ENCODE data around the gene CCDC85B. TPM values are rescaled to one million over a fixed set of nuclear protein-coding genes. Genes with fewer than 3 reads are reported as not detected.
"Not testable (repeated sequence)": the region's sequence is repeated elsewhere in the genome, so short reads cannot be mapped to it uniquely, and the experiment has no call there.

Gene CCDC85B
- total RNA-seq, 1 donor from 2014 or later, result 3.9 TPM

DNA sequence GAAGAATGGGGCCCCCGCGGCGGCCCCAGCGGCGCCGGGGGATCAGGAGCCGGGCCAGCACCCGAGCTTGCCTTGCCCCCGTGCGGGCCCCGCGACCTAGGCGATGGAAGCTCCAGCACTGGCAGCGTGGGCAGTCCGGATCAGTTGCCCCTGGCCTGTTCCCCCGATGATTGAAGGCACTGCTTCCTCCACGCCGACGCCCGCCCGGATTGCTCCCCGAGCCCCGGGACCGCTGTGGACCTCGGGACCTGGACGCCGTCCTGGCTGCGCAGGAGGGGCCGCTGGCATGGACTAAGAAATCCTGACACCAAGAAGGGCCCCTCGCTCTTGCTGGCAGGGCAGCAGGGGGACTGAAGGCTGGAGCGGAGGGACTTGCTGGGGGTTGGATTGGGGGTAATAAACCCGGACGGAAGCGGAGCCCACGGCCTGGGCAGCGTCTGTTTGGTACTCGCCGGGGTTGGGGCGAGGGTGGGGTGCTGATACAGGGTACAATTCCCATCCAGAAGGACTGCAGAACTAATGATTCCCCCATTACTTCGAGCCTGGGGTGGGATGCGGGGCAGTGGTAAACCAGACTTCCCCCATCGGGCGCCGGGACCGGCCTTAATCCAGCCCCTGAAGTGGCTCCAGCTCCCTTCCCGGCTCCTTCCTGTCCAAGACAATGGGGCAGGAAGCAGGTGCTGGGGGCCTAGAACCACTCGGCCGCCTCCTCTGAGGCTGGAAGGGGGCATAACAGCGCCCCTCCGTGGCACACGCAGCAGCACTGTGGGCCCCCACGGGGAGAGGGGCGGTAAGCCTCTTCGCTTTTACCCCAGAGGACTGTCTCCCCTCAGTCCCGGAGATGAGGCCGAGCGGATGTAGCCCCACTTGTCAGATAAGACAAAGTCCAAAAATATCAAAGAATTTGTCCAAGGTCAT, 1.0 kb downstream of the CCDC85B start:
- Histone ChIP-seq H3K9me3 (ENCODE audit: low read depth) (no peaks in the 10 kb centered on the region), H3K4me2 (peak overlapping the region; percentile 91), H3K9ac (no peak overlapping the region), H3K79me2 (ENCODE audit: low read depth) (peaks cover 27% of the 10 kb centered on the region), H3K27me3 (peaks cover 24% of the 10 kb centered on the region), H3K4me3 (peak overlapping the region; percentile 66), H3F3A (ENCODE audit: low read depth) (peaks cover 45% of the 10 kb centered on the region), H3K4me1 (peaks cover 24% of the 10 kb centered on the region), H4K20me1 (ENCODE audit: low read depth) (peaks cover 14% of the 10 kb centered on the region), H2AFZ (replicated peaks) (peak overlapping the region; percentile 15), H3K27ac (no peak overlapping the region), H3K36me3 (no peaks in the 10 kb centered on the region)
- Mint-ChIP-seq H3K27ac (no peak overlapping the region), H3K36me3 (peaks cover 5% of the 10 kb centered on the region), H3K9me3 (no peaks in the 10 kb centered on the region), H3K4me1 (peaks cover 50% of the 10 kb centered on the region), H3K27me3 (ENCODE audit: insufficient read depth, low read depth) (peaks cover 10% of the 10 kb centered on the region), H3K4me3 (peak overlapping the region; percentile 86)
- DNase-seq (ENCODE audit: low spot score), result peak; percentile 79
- TF ChIP-seq EZH2phosphoT487 (IDR thresholded peaks at IDR 0.05), result no peak
- TF ChIP-seq, protein P1, sequence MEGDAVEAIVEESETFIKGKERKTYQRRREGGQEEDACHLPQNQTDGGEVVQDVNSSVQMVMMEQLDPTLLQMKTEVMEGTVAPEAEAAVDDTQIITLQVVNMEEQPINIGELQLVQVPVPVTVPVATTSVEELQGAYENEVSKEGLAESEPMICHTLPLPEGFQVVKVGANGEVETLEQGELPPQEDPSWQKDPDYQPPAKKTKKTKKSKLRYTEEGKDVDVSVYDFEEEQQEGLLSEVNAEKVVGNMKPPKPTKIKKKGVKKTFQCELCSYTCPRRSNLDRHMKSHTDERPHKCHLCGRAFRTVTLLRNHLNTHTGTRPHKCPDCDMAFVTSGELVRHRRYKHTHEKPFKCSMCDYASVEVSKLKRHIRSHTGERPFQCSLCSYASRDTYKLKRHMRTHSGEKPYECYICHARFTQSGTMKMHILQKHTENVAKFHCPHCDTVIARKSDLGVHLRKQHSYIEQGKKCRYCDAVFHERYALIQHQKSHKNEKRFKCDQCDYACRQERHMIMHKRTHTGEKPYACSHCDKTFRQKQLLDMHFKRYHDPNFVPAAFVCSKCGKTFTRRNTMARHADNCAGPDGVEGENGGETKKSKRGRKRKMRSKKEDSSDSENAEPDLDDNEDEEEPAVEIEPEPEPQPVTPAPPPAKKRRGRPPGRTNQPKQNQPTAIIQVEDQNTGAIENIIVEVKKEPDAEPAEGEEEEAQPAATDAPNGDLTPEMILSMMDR (IDR thresholded peaks at IDR 0.05), result peak; percentile 52

DNA sequence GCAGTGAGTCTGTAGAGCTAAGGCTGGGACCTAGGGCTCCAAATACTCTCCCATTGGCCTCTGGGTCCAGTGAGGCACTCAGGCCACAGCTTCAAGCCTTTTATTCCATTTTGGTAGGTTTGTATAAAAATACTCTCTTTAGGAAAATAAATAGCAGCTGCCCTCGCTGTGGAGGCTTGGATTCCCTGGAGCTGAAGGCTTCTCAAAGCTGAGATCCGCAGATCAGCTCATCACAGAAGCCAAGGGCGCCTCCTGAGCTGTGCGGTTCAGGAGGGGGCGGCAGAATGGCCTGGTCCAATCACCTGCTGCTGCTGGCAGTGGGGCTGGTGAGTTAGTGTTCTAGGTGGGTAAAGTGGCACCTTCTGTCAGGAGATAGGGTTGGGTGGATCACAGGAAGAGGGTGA, 1.7 kb downstream of the CCDC85B start:
- H3K36me3 Mint-ChIP-seq; H3K36me3 ChIP-seq; DNase-seq (ENCODE audit: low spot score); H3K9ac ChIP-seq; H3K27ac ChIP-seq; H3K9me3 ChIP-seq (ENCODE audit: low read depth); H3K9me3 Mint-ChIP-seq; H2AFZ ChIP-seq (replicated peaks); H3K27ac Mint-ChIP-seq: not testable (repeated sequence)
- peaks cover 21% of the 10 kb centered on the region for H3K79me2 ChIP-seq (ENCODE audit: low read depth)
- peaks cover 23% of the 10 kb centered on the region for H3K4me1 ChIP-seq
- Mint-ChIP-seq H3K27me3 (ENCODE audit: insufficient read depth, low read depth) (peaks cover 12% of the 10 kb centered on the region), H3K4me1 (peaks cover 44% of the 10 kb centered on the region), H3K4me3 (peak overlapping the region; percentile 86)
- peaks cover 44% of the 10 kb centered on the region for H3F3A ChIP-seq (ENCODE audit: low read depth)
- peaks cover 14% of the 10 kb centered on the region for H4K20me1 ChIP-seq (ENCODE audit: low read depth)
- H3K4me3 ChIP-seq, result peak overlapping the region; percentile 66
- H3K4me2 ChIP-seq, result peak overlapping the region; percentile 91
- H3K27me3 ChIP-seq, result peaks cover 29% of the 10 kb centered on the region

DNA sequence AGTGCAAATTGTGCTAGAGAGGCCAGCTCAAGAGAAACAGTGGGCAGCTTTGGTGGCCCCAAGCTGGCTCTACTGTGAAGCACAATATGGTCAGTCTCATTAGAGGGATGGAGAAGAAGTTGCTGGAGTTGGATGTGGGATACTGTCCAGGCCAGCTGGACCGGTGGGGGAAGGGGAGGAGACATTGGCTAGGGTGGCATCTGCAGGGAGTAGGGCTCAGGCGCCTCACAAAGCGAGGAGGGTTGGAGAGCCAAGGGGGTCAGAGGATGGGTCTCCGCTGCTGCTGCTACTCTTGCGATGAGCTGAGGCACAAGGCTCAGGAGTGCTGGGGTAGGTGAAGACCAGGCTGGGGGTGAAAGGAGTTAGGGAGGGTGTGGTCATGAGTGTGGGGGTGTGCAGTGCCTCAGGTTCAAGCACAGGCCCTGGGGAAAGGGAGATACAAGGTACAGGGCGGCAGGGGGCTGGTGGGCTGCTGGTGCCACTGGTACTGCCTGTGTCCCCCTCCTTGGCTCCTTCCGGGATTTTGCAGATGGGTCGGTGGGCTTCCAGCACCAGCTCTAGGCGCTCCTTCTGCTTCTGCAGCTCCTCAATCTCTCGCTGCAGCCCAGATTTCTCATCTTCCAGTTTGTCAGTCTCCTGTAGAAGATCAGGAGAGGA, 2.3 kb downstream of the CCDC85B start:
- H3K36me3 Mint-ChIP-seq, result no peaks in the 10 kb centered on the region
- Histone ChIP-seq H3K4me2 (peak overlapping the region; percentile 5), H2AFZ (replicated peaks) (no peak overlapping the region), H3K9me3 (ENCODE audit: low read depth) (no peaks in the 10 kb centered on the region), H3K27ac (no peak overlapping the region), H3K4me1 (peaks cover 17% of the 10 kb centered on the region), H4K20me1 (ENCODE audit: low read depth) (peaks cover 14% of the 10 kb centered on the region), H3K36me3 (no peaks in the 10 kb centered on the region), H3K4me3 (no peak overlapping the region), H3K9ac (no peak overlapping the region), H3K79me2 (ENCODE audit: low read depth) (peaks cover 14% of the 10 kb centered on the region), H3F3A (ENCODE audit: low read depth) (peaks cover 37% of the 10 kb centered on the region), H3K27me3 (peaks cover 36% of the 10 kb centered on the region)
- DNase-seq (ENCODE audit: low spot score), result no peak
- no peaks in the 10 kb centered on the region for H3K9me3 Mint-ChIP-seq
- H3K27me3 Mint-ChIP-seq (ENCODE audit: insufficient read depth, low read depth), result peaks cover 15% of the 10 kb centered on the region
- peak overlapping the region; percentile 86 for H3K4me3 Mint-ChIP-seq
- H3K4me1 Mint-ChIP-seq, result peaks cover 38% of the 10 kb centered on the region
- TF ChIP-seq, protein P1 (IDR thresholded peaks at IDR 0.05), result no peak
- TF ChIP-seq EZH2phosphoT487 (IDR thresholded peaks at IDR 0.05) (no peak), EZH2 (IDR thresholded peaks at IDR 0.05) (no peak)
- H3K27ac Mint-ChIP-seq, result peak overlapping the region; percentile 16

Data from neural progenitor cell (in vitro differentiated cells).